Activated CD8-positive, alpha-beta memory T cell treated with anti-CD3 and anti-CD28 coated beads for 4 hours (primary cell): ENCODE results near the gene TRPC5OS.

ENCODE experiments used
- DNase-seq, 2 donors: peaks; one replicate each; pipeline ENCODE4 v3.0.0-alpha.2; 2020; ENCODE audit warnings: low read depth in 2 of 2

TRPC5OS gene

GRCh38 chrX:111896148-111896547, 20.2 kb downstream of the TRPC5OS start:
- DNase-seq: no peak

GRCh38 chrX:111914398-111915090, 38.6 kb downstream of the TRPC5OS start:
- DNase-seq: no peak

- DNase-seq: no peak
These were observed 41.6 kb downstream of the TRPC5OS start for GRCh38 chrX:111917591-111917990.

- no peak for DNase-seq
These were observed 52.5 kb downstream of the TRPC5OS start for GRCh38 chrX:111928456-111928855.
